Muscle of back (tissue), 11 donors: ENCODE results near the gene PDXP. TPM values are rescaled to one million over a fixed set of nuclear protein-coding genes. Genes with fewer than 3 reads are reported as not detected.

ENCODE experiments used
- DNase-seq, 3 donors: peaks; one replicate each; pipeline versions ENCODE4 v3.0.0 to v3.0.0-alpha.2; 2013
- polyA plus RNA-seq, 10 donors: library from polyadenylated mRNA; unstranded; fragments of 120-200 nt; gene quantifications; one replicate each; pipeline ENCODE4 v1.2.1, GENCODE V29; 2013; ENCODE audit not compliant: insufficient read length in 10 of 10

Gene PDXP
- polyA plus RNA-seq, 10 donors: 14.7 to 19.0 (median 15.3) TPM

DNA sequence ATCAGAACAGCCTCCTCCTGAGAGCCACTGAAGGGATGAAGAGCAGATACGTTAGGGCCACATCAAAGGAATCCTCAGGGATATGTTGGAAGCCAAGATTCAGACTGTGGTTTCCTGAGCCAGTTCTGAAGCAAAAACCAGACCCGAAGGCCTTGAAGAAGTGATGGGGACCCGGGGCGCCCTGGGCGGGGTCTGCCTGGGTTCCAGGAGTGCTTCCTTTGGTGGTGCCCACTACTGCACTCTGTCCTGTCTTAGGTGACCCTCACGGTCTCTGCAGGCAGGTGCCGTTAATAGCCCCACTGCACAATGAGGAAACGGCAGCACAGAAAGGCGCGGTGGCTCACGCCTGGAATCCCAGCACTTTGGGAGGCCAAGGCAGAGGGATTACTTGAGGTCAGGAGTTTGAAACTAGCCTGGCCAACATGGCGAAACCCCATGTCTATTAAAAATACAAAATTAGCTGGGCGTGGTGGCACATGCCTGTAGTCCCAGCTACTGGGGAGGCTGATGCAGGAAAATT lies 31.9 kb upstream of the PDXP start:
- no peak for DNase-seq

DNA sequence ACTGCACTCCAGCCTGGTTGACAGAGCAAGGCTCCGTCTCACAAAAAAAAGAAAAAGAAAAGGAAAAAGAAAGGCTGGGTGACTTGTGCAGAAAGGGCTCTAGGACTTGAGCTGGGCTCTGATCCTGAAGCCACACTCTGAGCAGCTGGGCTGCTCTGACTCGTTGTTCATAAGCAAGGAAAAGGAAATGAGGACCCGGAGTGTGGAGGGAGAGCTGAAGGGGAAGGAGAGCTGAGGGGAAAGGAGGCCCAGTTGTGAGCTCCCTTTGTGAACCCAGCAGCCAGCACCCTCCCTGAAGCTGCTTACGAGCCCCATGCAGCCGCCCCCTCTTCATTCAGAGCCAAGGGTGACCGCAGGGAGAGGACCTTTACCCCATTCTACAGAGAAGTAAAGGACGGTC lies 31.4 kb upstream of the PDXP start:
- peak in 1 of 3 donors; percentile 66 for DNase-seq

DNA sequence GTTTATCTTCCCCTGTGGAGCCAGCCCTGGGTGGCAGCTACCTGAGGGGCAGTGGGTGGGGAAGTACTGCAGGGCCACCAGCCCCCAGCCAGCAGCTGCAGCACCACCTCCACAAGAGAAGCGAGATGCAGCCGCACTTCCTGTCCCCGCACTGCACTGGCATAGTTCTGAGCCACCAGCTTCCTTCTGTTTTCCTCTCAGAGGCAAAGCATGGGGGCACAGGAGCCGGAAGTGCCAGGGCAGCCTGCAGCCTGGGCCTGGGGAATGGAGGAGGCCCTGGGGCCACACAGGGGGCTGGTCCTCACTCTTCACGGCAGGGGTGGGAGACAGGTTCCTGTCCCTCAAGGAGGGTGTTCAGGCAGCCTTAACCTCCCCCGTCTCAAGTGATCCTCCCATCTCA lies 31.0 kb upstream of the PDXP start:
- DNase-seq: no peak

DNA sequence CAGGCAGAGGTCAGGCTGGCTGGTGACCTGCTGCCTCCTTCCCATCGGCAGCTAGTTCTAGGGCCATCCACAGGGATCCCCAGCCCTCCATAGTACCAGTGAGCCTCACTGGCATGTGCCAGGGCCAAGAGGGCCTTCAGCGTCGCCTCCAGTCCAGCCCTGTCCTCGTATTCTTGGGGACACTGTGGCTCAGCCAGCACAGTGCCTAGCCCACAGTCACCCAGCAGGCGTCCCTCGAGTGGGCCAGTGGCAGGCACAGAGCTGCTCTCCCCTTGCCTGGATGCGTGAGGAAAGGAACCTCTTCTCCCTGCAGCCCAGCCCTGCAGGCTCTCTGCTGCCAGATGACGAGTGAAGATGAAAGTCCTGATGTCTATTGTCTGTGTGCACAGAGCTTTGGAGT lies 29.7 kb upstream of the PDXP start:
- no peak for DNase-seq

GRCh38 chr22:37629928-37630327 lies 28.6 kb upstream of the PDXP start:
- no peak for DNase-seq

DNA sequence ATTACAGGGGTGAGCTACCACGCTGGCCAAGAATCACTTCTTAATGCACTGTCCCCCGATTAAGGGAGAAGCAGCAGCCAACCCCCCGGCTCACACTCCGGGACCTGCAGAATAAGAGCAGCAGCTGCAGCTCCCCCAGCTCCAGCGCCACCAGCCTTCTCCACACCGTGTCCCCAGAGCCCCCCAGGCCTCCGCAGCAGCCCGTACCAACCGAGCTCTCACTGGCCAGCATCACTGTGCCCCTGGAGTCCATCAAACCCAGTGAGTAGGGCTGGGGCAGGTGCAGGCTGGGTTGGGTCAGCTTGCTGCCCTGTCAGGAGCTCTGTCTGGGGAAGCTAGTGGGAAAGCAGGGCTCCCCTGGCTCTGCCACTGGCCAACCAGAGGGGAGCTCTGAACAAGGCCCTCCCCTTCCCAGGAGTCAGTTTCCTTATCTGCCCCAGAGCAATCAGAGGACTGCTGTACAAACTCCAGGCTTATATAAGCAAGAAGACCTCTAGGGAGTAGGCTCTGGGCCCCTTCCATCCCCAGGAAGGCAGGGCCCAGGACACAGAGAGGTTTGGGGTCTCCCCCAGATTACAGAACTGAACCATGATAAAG lies 27.6 kb upstream of the PDXP start:
- DNase-seq: no peak

DNA sequence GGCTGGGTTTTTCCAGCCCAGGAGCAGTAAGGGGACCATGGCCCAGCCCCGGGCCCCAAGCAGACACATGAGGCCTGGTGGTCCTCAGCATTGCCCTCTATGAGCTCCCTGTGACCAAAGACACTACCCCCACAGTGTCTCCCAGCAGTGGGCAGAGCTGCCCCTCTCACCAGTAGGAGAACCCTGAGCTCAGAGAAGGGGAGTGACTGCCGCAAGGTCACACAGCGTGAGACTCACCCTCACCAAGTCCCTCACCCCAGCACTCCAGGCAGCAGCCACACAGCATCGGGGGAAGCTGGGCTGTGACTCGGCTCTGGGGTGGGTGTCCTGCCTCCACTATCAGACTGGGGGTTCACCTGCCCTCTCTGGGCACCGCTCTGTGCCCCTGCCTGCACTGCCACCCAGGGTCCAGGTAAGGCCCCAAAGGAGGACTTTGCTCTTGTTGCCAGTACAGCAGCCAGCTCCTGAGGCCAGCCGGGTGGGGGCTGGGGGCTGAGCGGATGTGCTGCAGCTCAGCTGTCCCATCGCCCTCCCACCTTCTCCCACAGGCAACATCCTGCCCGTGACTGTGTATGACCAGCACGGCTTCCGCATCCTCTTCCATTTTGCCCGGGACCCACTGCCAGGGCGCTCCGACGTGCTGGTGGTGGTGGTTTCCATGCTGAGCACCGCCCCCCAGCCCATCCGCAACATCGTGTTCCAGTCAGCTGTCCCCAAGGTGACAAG lies 26.9 kb upstream of the PDXP start:
- peak in 1 of 3 donors; percentile 34 for DNase-seq

- DNase-seq: no peak
Measured at GRCh38 chr22:37632174-37633088, 26.1 kb upstream of the PDXP start.

DNA sequence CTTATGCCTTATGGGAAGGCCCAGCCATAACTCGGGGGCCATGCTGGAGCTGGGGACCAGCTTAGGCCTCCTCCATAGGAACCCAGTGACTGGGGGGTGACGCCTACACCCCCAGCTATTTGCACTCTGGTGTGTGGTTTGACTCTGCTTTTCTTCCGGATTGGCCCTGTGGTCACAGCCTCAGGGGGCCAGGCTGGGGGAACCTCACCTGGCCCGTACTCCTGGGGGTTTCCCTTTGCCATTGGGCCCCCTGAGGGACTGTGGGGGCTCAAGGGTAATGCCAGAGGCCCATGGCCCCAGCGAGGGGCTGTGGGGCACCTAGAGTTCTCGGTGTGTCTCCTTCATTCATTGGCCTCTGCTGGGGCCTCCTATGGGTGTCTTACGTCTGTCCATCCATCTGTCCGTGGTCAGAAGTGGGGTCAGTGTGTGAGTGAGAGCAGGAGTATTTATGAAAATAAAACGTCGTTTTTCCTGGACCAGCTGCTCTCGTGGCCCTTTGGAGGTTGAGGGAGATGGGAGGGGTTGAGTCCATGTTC lies 25.4 kb upstream of the PDXP start:
- DNase-seq: no peak

GRCh38 chr22:37633625-37634416 lies 24.7 kb upstream of the PDXP start:
- DNase-seq: peak; percentile 84 to 98 (median 92)

DNA sequence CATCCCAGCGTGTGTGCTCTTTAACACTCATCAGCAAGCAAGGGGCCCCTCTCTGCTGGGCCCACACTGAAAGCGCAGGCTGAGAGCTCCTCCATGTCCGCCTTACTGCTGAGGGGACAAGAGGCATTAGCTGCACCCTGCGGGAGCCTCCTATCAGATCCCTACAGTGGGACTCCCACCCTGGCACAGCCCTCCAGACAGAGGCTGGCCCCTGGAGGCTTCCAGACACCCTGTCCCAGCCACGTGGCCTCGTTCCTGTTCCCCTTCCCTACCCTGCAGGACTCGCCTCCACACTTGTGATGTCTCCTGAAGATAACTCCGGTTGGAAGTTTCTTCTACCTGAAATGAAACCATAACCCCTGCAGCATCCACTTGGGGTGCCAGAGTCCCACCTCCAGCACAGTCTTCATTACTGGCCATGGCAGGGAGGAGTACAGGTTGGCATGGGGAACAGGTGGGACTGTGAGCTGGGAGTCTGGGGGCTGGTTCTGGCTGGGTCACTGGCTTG lies 24.1 kb upstream of the PDXP start:
- no peak for DNase-seq

DNA sequence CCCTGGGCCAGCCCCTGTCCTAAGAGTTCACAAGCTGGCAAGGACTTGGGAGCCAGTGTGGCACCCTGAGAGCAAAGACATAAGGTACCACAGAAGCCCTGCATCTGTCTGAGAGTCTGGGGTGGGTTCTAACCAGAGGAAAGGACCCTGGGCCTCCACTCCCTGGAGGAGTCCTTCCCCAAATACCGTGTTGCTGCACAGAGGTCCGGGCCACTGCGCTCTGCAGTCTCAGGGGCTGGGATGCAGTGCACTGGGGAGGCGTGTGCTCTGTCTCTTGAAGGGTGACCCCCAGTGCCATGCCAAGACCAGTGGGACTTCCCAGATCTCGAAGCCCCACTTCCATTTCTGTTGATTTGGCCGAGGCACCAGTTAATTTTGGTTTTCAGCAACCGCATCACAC lies 23.4 kb upstream of the PDXP start:
- DNase-seq: no peak

DNA sequence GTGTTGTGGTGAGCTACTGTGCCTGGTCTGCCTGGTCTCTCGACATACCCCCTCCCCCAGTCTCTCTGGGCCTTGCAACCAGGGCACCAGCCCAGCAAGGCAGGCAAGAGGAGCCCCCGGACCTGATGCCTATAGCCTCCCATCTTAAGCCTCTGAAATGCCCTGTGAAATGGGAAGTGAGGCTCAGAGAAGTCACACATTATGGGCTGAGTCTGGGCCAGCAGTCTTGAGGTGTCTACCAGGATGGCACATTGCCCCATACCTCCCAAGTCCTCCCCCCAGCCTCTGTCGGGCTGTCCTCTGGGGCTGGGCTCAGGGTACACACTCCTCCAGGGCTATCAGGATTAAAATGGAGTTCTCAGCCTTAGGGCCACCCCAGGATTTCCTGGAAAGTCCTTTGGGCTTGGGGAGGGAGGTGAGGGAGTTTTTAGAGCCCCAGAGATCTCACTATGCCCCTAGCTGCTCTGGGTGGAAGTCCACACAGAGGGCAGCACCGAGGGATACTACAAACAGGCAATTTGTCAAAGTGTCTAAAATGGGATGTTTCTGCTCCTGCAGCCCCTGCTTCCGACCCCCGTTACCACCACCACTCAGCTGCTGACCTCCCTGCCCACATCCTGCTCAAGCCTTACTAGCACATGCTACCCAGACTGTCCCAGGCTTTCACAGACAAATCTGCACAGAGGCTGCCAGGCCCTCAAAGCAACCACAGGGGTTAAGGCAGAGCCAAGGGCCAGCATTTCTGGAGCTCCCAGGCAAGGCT lies 22.2 kb upstream of the PDXP start:
- no peak for DNase-seq

DNA sequence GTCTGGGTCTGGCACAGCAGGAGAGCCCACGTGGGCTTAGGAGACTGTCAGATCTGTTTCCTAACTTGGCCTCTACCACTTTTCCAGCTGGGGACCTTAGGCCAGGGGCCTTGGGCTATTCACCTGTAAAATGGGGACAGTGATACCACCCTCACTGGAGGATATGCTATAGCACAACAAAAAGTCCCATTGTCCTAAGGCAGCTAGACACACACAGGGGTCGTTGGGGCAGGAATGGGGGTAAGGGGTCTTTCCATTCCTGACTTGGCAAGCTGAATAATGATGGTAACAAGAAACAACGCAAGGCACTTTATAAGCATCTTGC lies 21.6 kb upstream of the PDXP start:
- DNase-seq: no peak

GRCh38 chr22:37638391-37639069 lies 20.0 kb upstream of the PDXP start:
- DNase-seq: peak in 1 of 3 donors; percentile 36

- DNase-seq: peak in 2 of 3 donors; percentile 59 to 84
Measured at GRCh38 chr22:37639070-37639760, 19.3 kb upstream of the PDXP start, which contains the start of gene SH3BP1. TSS of gene SH3BP1 (plus strand) at chr22:37639669. CDS start at chr22:37639788, 119 bp downstream.

DNA sequence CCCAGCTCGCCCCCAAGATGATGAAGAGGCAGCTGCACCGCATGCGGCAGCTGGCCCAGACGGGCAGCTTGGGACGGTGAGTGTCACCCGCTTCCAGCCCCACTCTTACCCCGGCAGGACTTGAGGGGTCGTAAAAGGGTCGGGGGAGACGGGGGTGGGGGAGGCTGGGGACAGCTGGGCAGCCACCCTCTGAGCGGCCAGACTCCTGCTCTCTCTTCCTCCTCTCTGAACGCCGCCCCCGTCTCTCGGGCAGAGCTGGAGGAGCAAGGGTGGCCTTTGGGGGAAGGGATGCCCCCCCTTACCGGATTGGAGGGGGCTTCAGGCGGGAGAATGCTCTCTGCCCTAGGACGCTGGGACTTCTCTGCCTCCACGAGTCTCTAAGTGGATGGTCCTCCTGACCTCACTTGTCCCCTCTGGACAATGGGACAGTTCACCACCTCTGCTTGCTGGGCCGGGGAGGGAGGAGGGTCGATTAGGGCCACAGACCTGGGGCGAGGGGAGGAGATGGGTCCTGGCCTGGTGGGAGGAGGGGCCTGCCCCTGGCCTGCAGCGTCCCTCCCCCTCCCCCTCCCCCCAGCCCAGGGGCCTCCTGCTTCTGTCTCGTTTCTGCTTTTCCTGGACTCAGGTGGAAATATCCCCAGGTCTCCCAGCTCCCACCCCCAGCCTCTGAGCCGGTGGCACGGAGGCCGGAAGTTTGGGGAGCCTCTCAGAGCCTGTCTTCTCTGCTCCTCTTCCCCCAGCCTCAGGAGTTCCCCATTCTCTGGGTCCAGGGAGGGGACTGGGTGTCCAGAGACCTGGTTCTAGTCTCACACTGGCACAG lies 18.5 kb upstream of the PDXP start:
- peak in 1 of 3 donors; percentile 39 for DNase-seq
